Stimulated activated CD8-positive, alpha-beta memory T cell treated with anti-CD3 and anti-CD28 coated beads, Interleukin-4, amount 100 ng/mL, for 4 hours (primary cell): ENCODE measurements around the gene PLCG2.
"Not testable (repeated sequence)": the region's sequence is repeated elsewhere in the genome, so short reads cannot be mapped to it uniquely, and the experiment has no call there.

Experiments
- DNase-seq, 2 donors: peaks; one replicate each; pipeline ENCODE4 v3.0.0-alpha.2; 2020; ENCODE audit warnings: low read depth in 2 of 2, low spot score in 1 of 2

PLCG2 gene

GRCh38 chr16:81873843-81874752 is 95.0 kb downstream of the PLCG2 start:
- no peak for DNase-seq

- no peak for DNase-seq
These were observed 96.4 kb downstream of the PLCG2 start for GRCh38 chr16:81875461-81875860.

GRCh38 chr16:81876273-81876900 is 97.3 kb downstream of the PLCG2 start:
- DNase-seq: no peak

- not testable (repeated sequence) for DNase-seq
These were observed 98.4 kb downstream of the PLCG2 start for GRCh38 chr16:81877490-81877889.

GRCh38 chr16:81878529-81878928 is 99.4 kb downstream of the PLCG2 start:
- no peak for DNase-seq

- DNase-seq: no peak
These were observed 100.5 kb downstream of the PLCG2 start for GRCh38 chr16:81879625-81880024.

GRCh38 chr16:81880816-81881215 is 101.7 kb downstream of the PLCG2 start:
- DNase-seq: no peak

- DNase-seq: no peak
These were observed 102.1 kb downstream of the PLCG2 start for GRCh38 chr16:81881228-81881627.

GRCh38 chr16:81882559-81882958 is 103.5 kb downstream of the PLCG2 start:
- no peak for DNase-seq

- DNase-seq: no peak
These were observed 104.1 kb downstream of the PLCG2 start for GRCh38 chr16:81883235-81883634.

GRCh38 chr16:81885976-81886586 is 107.0 kb downstream of the PLCG2 start:
- DNase-seq: no peak

GRCh38 chr16:81888520-81889394 is 109.7 kb downstream of the PLCG2 start:
- no peak for DNase-seq

GRCh38 chr16:81891736-81892364 is 112.8 kb downstream of the PLCG2 start:
- no peak for DNase-seq

- DNase-seq: no peak
These were observed 115.5 kb downstream of the PLCG2 start for GRCh38 chr16:81894592-81894991.

GRCh38 chr16:81896902-81897301 is 117.8 kb downstream of the PLCG2 start:
- DNase-seq: no peak

- no peak for DNase-seq
These were observed 120.5 kb downstream of the PLCG2 start for GRCh38 chr16:81899601-81900000.

GRCh38 chr16:81900014-81900413 is 120.9 kb downstream of the PLCG2 start:
- no peak for DNase-seq

- DNase-seq: no peak
These were observed 121.4 kb downstream of the PLCG2 start for GRCh38 chr16:81900456-81900855.

GRCh38 chr16:81901484-81901883 is 122.4 kb downstream of the PLCG2 start:
- DNase-seq: no peak

- DNase-seq: no peak
These were observed 122.9 kb downstream of the PLCG2 start for GRCh38 chr16:81902025-81902424.

GRCh38 chr16:81904320-81904719 is 125.2 kb downstream of the PLCG2 start:
- no peak for DNase-seq
